Activated CD4-positive, alpha-beta memory T cell treated with anti-CD3 and anti-CD28 coated beads for 36 hours (primary cell): ENCODE measurements around the gene PTX4. TPM values are rescaled to one million over a fixed set of nuclear protein-coding genes. Genes with fewer than 3 reads are reported as not detected.
A peak's percentile ranks its signal among the peaks of the same experiment; 100 is the strongest.

Experiments used
- CTCF ChIA-PET: fragments of 350-600 bp; sonication (Branson Sonifier 250); formaldehyde crosslinking; loops from one replicate; lab custom pipeline; 2021; ENCODE audit warnings: antibody characterized with exemption, inconsistent platforms; lab: Charles Lee
- POLR2A ChIA-PET: fragments of 350-600 bp; sonication (Branson Sonifier 250); formaldehyde crosslinking; loops from one replicate; lab custom pipeline; 2021; ENCODE audit warnings: antibody characterized with exemption; lab: Charles Lee
- DNase-seq: peaks from one replicate; pipeline ENCODE4 v3.0.0-alpha.2; 2020
- H3K27ac Mint-ChIP-seq: one replicate; pipeline ENCODE4 v1.8.0; 2021; ENCODE audit warnings: mixed read lengths
- H3K27me3 Mint-ChIP-seq: one replicate; pipeline ENCODE4 v1.8.0; 2021; ENCODE audit warnings: mixed read lengths
- H3K36me3 Mint-ChIP-seq: one replicate; pipeline ENCODE4 v1.8.0; 2021; ENCODE audit warnings: mixed read lengths
- H3K4me1 Mint-ChIP-seq: one replicate; pipeline ENCODE4 v1.8.0; 2021; ENCODE audit warnings: low read depth, mixed read lengths
- H3K4me3 Mint-ChIP-seq: one replicate; pipeline ENCODE4 v1.8.0; 2021; ENCODE audit warnings: mild to moderate bottlenecking, mixed read lengths
- H3K9me3 Mint-ChIP-seq: one replicate; pipeline ENCODE4 v1.8.0; 2021; ENCODE audit warnings: mixed read lengths
- intact Hi-C: fragments of 100-400 bp; cut with micrococcal nuclease; formaldehyde crosslinking; loops from one replicate; pipeline ENCODE4 v1.15.1; 2023
- total RNA-seq, 2 experiments: library from RNA; stranded (reverse); gene quantifications; one replicate each; pipeline ENCODE4 v1.2.3, GENCODE V29; 2021

The PTX4 gene
- not detected for total RNA-seq

GRCh38 chr16:1488619-1489018, at the start of gene PTX4:
Gene PTX4 (minus strand): TSS chr16:1488944. CDS start chr16:1488909, 35 bp downstream.
- intact Hi-C loops = no loop called here
- H3K27ac Mint-ChIP-seq = no peak within 1 kb of the TSS
- no peaks in the 10 kb centered on the region for H3K36me3 Mint-ChIP-seq
- H3K4me1 Mint-ChIP-seq = peaks cover 8% of the 10 kb centered on the region
- POLR2A ChIA-PET = no interaction called here
- no peaks in the 10 kb centered on the region for H3K9me3 Mint-ChIP-seq
- H3K4me3 Mint-ChIP-seq = no peak within 1 kb of the TSS
- no peak for DNase-seq
- CTCF ChIA-PET = no interaction called here
- no peaks in the 10 kb centered on the region for H3K27me3 Mint-ChIP-seq

DNA sequence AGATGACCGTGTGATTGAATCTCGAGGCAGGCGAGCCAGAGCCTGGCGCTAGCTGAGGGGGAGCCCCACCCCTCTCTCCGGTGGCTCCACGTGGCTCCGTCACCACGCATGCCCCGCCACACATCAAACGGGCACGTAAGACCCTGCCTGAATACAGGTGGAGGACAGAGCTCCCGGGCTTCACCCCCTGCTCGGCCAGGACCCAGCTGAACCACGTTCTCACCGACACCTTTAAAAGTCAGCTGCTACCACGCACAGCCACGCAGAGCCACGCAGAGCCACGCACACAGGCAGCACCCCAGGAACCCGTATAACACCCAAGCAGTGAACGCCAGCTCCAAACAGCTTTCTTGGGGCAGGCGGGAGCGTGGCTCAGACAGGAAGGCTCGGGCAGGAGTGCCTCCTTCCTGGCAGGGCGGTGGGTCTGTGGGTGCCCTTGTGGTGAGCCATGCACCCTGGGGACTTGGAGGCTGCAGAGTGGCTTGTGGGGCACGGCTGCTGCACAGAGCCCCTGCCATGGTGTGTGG, 49.1 kb upstream of the PTX4 start:
- peaks cover 38% of the 10 kb centered on the region for H3K36me3 Mint-ChIP-seq
- DNase-seq = peak; percentile 55
- intact Hi-C loops = no loop called here
- no peaks in the 10 kb centered on the region for H3K9me3 Mint-ChIP-seq
- no peaks in the 10 kb centered on the region for H3K27me3 Mint-ChIP-seq
- peak overlapping the region; percentile 78 for H3K27ac Mint-ChIP-seq
- ChIA-PET POLR2A (interaction anchor here (0.8 kb wide), 1 partner anchor 12 kb away, joined by 3 read pairs; no protein-coding TSS in a partner anchor), CTCF (interaction anchor here (0.9 to 1.8 kb wide), 2 partner anchors 169 to 175 kb away, joined by 3 to 8 read pairs; partner anchors contain the start of gene MAPK8IP3)
- H3K4me1 Mint-ChIP-seq = peaks cover 51% of the 10 kb centered on the region
- peak overlapping the region; percentile 59 for H3K4me3 Mint-ChIP-seq

DNA sequence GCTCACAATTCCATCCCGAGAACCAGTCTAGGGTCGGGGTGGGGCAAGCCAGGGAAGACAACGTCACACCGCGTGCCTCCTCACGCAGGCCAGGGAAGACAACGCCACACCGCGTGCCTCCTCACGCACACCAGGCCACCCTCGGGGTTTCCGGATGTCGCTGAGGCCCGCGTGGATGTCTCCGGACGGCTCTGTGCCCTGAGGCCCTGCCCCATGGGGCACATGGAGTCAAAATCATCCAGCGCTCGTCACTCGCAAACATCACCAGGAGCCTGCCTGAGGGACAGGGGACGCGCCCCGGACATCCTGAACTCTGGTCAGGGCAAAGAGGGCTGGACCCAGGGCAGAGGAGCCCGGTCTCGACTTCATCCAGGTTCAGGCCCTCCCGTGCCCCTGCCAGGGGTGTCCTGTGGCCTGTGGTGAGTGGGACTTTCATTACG, 48.4 kb upstream of the PTX4 start:
- POLR2A ChIA-PET = no interaction called here
- Mint-ChIP-seq H3K9me3 (no peaks in the 10 kb centered on the region), H3K4me3 (peak overlapping the region; percentile 99), H3K4me1 (peaks cover 48% of the 10 kb centered on the region), H3K27ac (peak overlapping the region; percentile 78), H3K36me3 (peaks cover 38% of the 10 kb centered on the region), H3K27me3 (no peaks in the 10 kb centered on the region)
- CTCF ChIA-PET = interaction anchor here (1.8 kb wide), 1 partner anchor 174 kb away, joined by 8 read pairs; no protein-coding TSS in a partner anchor
- intact Hi-C loops = no loop called here
- DNase-seq = no peak

GRCh38 chr16:1536601-1537000, 47.9 kb upstream of the PTX4 start:
- POLR2A ChIA-PET = interaction anchor here (1.1 kb wide), 1 partner anchor 44 kb away, joined by 3 read pairs; no protein-coding TSS in a partner anchor
- Mint-ChIP-seq H3K4me3 (peak overlapping the region; percentile 99), H3K36me3 (peaks cover 38% of the 10 kb centered on the region)

DNA sequence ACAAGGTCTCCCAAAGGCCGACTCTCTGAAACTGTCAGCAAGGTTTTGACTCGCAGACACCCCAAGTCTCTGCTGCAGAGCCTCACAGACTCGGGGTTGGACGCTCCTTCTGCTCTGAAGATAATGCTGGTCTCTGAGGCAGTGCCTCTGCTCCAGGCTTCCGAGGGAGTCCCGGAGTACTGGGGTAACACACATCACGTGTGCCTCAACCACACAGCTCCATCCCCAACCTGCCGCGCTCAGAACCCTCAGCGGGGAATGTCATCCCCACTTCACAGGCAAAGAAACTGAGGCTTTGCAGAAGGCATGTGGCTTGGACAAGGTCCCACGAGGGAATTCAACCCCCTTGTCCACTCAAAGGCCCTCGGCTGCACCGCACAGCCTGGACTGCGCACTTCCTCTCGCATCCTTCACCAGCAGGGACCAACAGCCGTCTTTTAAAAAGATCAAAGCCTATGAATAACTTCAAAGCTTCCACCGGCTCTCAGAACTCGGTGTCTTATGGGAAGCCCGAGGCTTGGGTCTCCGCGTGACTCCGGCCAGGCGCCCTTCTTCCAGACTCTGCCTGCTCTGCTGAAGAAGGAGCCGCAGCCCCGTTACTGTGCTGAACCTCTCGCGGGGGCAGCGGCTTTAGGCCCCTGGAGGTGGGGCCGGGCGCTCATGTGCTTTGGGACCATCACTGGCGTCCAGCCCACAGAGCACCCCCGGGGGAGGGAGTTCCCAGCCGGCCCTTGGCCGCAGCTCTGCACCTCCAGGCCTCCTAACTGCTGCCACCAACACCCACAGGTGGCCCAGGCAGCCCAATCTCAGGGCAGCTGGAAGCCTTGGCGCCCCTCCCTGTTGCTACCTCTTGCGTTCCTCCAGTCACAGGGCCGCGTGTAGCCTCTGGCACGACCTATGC, 46.9 kb upstream of the PTX4 start:
- H3K9me3 Mint-ChIP-seq = no peaks in the 10 kb centered on the region
- ChIA-PET CTCF (interaction anchor here (0.6 to 0.7 kb wide), 3 partner anchors 23 to 170 kb away, joined by 3 to 4 read pairs (median 3); partner anchors contain the start of gene MAPK8IP3), POLR2A (interaction anchor here (1.1 kb wide), 1 partner anchor 43 kb away, joined by 3 read pairs; no protein-coding TSS in a partner anchor)
- H3K4me1 Mint-ChIP-seq = peaks cover 46% of the 10 kb centered on the region
- intact Hi-C loops = loop anchor here (1.0 kb wide), 1 partner anchor 8 kb away; no protein-coding TSS in a partner anchor
- H3K27ac Mint-ChIP-seq = peak overlapping the region; percentile 97
- peak overlapping the region; percentile 99 for H3K4me3 Mint-ChIP-seq
- H3K36me3 Mint-ChIP-seq = peaks cover 38% of the 10 kb centered on the region
- peak; percentile 53 for DNase-seq
- H3K27me3 Mint-ChIP-seq = no peaks in the 10 kb centered on the region

More at GRCh38 chr16:1536601-1537000, 47.9 kb upstream of the PTX4 start:
- H3K9me3 Mint-ChIP-seq = no peaks in the 10 kb centered on the region
- CTCF ChIA-PET = no interaction called here
- intact Hi-C loops = no loop called here
- no peak for DNase-seq
- no peaks in the 10 kb centered on the region for H3K27me3 Mint-ChIP-seq
- H3K27ac Mint-ChIP-seq = peak overlapping the region; percentile 78
- H3K4me1 Mint-ChIP-seq = peaks cover 46% of the 10 kb centered on the region

GRCh38 chr16:1534021-1535020, 45.6 kb upstream of the PTX4 start:
- H3K4me1 Mint-ChIP-seq = peaks cover 44% of the 10 kb centered on the region
- peak; percentile 46 for DNase-seq
- POLR2A ChIA-PET = interaction anchor here (0.6 to 1.0 kb wide), 2 partner anchors 9 to 114 kb away, joined by 3 read pairs; partner anchors contain the start of gene UQCC4

GRCh38 chr16:1533443-1533951, 44.8 kb upstream of the PTX4 start, which contains the start of gene TMEM204:
Gene TMEM204 (plus strand): TSS chr16:1533666. CDS start chr16:1534276, 610 bp downstream.
- ChIA-PET CTCF (interaction anchor here (1.0 to 1.4 kb wide), 2 partner anchors 40 to 105 kb away, joined by 3 read pairs; partner anchors contain the start of gene TELO2), POLR2A (interaction anchor here (0.6 to 1.0 kb wide), 3 partner anchors 10 to 145 kb away, joined by 3 read pairs; partner anchors contain the start of genes IFT140 and JPT2)
- intact Hi-C loops = loop anchor here (5.0 kb wide), 1 partner anchor 41 kb away; the partner anchor contains the start of gene TELO2
- Mint-ChIP-seq H3K27me3 (no peaks in the 10 kb centered on the region), H3K4me3 (peak within 1 kb of the TSS; percentile 99), H3K4me1 (peaks cover 35% of the 10 kb centered on the region), H3K9me3 (no peaks in the 10 kb centered on the region), H3K36me3 (peaks cover 36% of the 10 kb centered on the region), H3K27ac (peak within 1 kb of the TSS; percentile 97)
- peak; percentile 66 for DNase-seq

More at GRCh38 chr16:1534021-1535020, 45.6 kb upstream of the PTX4 start:
- Mint-ChIP-seq H3K36me3 (peaks cover 38% of the 10 kb centered on the region), H3K27ac (peak overlapping the region; percentile 97), H3K9me3 (no peaks in the 10 kb centered on the region), H3K4me3 (peak overlapping the region; percentile 99), H3K27me3 (no peaks in the 10 kb centered on the region)
- CTCF ChIA-PET = interaction anchor here (0.6 to 1.4 kb wide), 4 partner anchors 21 to 105 kb away, joined by 3 to 4 read pairs (median 3); partner anchors contain the start of gene TELO2
- intact Hi-C loops = loop anchor here (1.0 to 5.0 kb wide), 2 partner anchors 9 to 42 kb away; partner anchors contain the start of gene TELO2

DNA sequence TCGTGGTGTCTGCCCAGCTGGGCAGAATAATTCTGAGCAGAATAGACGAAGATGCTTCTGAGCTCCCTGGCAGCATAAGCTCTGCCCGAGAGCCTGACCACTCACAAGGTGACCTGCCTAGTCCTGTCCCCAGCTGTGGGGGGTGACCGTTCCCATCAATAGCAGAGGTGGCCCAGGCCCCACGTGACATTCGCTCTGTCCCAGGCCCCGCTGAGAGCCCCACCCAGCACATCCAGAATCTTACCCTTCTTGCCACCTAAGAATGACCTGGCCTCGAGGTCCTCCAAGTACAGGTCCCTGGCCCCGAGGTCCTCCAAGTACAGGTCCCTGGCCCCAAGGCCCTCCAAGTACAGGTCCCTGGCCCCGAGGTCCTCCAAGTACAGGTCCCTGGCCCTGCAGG, 44.0 kb upstream of the PTX4 start:
- CTCF ChIA-PET = no interaction called here
- H3K4me3 Mint-ChIP-seq = peak overlapping the region; percentile 99

DNA sequence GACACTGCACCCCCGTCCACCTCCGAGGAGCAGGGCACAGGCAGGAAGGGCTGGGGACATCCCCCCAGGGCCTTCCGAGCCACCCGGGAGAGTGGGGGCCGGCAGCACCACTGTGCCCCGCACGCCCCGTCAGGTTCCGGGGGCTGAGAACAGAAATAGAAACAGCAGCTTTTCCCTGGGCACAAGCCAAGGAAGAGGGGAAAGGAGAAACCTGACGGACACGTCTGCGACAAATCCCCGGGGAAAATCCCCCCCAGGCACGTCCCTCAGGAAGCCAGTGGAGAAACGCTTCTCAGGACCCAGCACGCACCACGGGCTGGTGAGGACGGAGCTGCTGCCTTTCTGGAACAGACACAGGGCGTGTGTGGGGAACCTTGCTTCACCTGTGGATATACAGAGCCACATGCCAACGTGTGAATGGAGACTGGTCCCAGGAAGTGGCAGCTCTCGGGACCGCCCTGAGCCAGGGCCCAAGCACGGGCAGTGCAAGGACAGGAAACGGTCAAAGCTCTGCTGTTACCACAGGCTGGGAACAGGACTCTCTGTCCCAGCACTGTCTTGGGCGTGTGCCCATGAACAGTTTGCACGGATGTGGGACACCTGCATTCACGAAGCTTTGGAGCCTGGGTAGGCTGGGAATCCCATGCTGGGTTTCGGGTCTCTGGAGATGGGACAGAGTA, 43.5 kb upstream of the PTX4 start:
- POLR2A ChIA-PET = interaction anchor here (1.0 kb wide), 1 partner anchor 146 kb away, joined by 3 read pairs; the partner anchor contains the start of gene JPT2
- no peak for DNase-seq
- CTCF ChIA-PET = no interaction called here
- H3K4me3 Mint-ChIP-seq = no peak overlapping the region
- H3K9me3 Mint-ChIP-seq = no peaks in the 10 kb centered on the region
- no peaks in the 10 kb centered on the region for H3K27me3 Mint-ChIP-seq
- H3K27ac Mint-ChIP-seq = no peak overlapping the region
- H3K4me1 Mint-ChIP-seq = peaks cover 30% of the 10 kb centered on the region
- peaks cover 24% of the 10 kb centered on the region for H3K36me3 Mint-ChIP-seq
- intact Hi-C loops = loop anchor here (5.0 kb wide), 1 partner anchor 40 kb away; the partner anchor contains the start of gene TELO2

More for the DNA sequence above, 44.0 kb upstream of the PTX4 start:
- DNase-seq = no peak
- peak overlapping the region; percentile 97 for H3K27ac Mint-ChIP-seq
- intact Hi-C loops = loop anchor here (5.0 kb wide), 1 partner anchor 40 kb away; the partner anchor contains the start of gene TELO2
- no peaks in the 10 kb centered on the region for H3K9me3 Mint-ChIP-seq
- POLR2A ChIA-PET = interaction anchor here (0.6 to 1.0 kb wide), 2 partner anchors 79 to 145 kb away, joined by 3 read pairs; partner anchors contain the start of genes IFT140 and JPT2
- H3K4me1 Mint-ChIP-seq = peaks cover 32% of the 10 kb centered on the region
- peaks cover 30% of the 10 kb centered on the region for H3K36me3 Mint-ChIP-seq
- H3K27me3 Mint-ChIP-seq = no peaks in the 10 kb centered on the region

DNA sequence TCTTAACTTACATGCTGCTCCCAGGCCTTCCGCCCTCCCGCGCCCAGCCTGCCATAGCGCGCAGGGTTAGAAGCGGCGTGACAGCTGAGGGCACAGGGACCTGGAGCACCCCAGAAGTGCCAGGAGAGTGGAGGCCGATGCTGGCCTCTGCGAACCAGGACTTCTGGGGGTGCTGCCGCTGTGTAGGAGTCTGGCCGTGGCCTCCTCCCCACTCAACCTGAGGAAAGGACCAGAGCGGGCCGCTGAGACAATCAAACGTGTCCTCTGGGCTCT, 42.8 kb upstream of the PTX4 start:
- intact Hi-C loops = loop anchor here (5.0 kb wide), 1 partner anchor 39 kb away; the partner anchor contains the start of gene TELO2
- Mint-ChIP-seq H3K4me1 (peaks cover 30% of the 10 kb centered on the region), H3K4me3 (no peak overlapping the region), H3K27ac (no peak overlapping the region), H3K36me3 (peaks cover 18% of the 10 kb centered on the region), H3K9me3 (no peaks in the 10 kb centered on the region), H3K27me3 (no peaks in the 10 kb centered on the region)
- POLR2A ChIA-PET = no interaction called here
- CTCF ChIA-PET = no interaction called here
- no peak for DNase-seq
